ENCODE results near the gene S100A11.

The S100A11 gene

GRCh38 chr1:152039461-152039860, 2.7 kb upstream of the S100A11 start:
- no peak for DNase-seq (ENCODE audit: low read depth in 2 of 2)

GRCh38 chr1:152038871-152039270, 2.1 kb upstream of the S100A11 start:
- DNase-seq (ENCODE audit: low read depth in 2 of 2) = no peak

- no peak for DNase-seq (ENCODE audit: low read depth in 2 of 2)
Measured at GRCh38 chr1:152035539-152036266, 1.1 kb downstream of the S100A11 start.

- peak; percentile 36 to 58 for DNase-seq (ENCODE audit: low read depth in 2 of 2)
Measured at GRCh38 chr1:152034654-152035538, 1.9 kb downstream of the S100A11 start.

GRCh38 chr1:152034324-152034653, 2.5 kb downstream of the S100A11 start:
- no peak for DNase-seq (ENCODE audit: low read depth in 2 of 2)

- no peak for DNase-seq (ENCODE audit: low read depth in 2 of 2)
Measured at GRCh38 chr1:152029929-152030211, 6.9 kb downstream of the S100A11 start.

- DNase-seq (ENCODE audit: low read depth in 2 of 2) = peak in 1 of 2 donors; percentile 12
Measured at GRCh38 chr1:152029144-152029928, 7.5 kb downstream of the S100A11 start.

GRCh38 chr1:152026895-152027294, 9.9 kb downstream of the S100A11 start:
- no peak for DNase-seq (ENCODE audit: low read depth in 2 of 2)

GRCh38 chr1:152024223-152024622, 12.6 kb downstream of the S100A11 start:
- no peak for DNase-seq (ENCODE audit: low read depth in 2 of 2)

- no peak for DNase-seq (ENCODE audit: low read depth in 2 of 2)
Measured at GRCh38 chr1:152023221-152023620, 13.6 kb downstream of the S100A11 start.

- no peak for DNase-seq (ENCODE audit: low read depth in 2 of 2)
Measured at GRCh38 chr1:152022474-152022873, 14.3 kb downstream of the S100A11 start.

GRCh38 chr1:152021569-152021968, 15.2 kb downstream of the S100A11 start:
- DNase-seq (ENCODE audit: low read depth in 2 of 2) = no peak

GRCh38 chr1:152020849-152021248, 16.0 kb downstream of the S100A11 start:
- no peak for DNase-seq (ENCODE audit: low read depth in 2 of 2)

- DNase-seq (ENCODE audit: low read depth in 2 of 2) = peak in 1 of 2 donors; percentile 19
Measured at GRCh38 chr1:152018537-152018936, 18.3 kb downstream of the S100A11 start.

- no peak for DNase-seq (ENCODE audit: low read depth in 2 of 2)
Measured at GRCh38 chr1:152015766-152016165, 21.0 kb downstream of the S100A11 start.

GRCh38 chr1:152014943-152015342, 21.9 kb downstream of the S100A11 start:
- no peak for DNase-seq (ENCODE audit: low read depth in 2 of 2)

GRCh38 chr1:152013664-152014237, 23.1 kb downstream of the S100A11 start:
- peak in 1 of 2 donors; percentile 14 for DNase-seq (ENCODE audit: low read depth in 2 of 2)

GRCh38 chr1:152009691-152010090, 27.1 kb downstream of the S100A11 start:
- DNase-seq (ENCODE audit: low read depth in 2 of 2) = no peak

- DNase-seq (ENCODE audit: low read depth in 2 of 2) = no peak
Measured at GRCh38 chr1:152007047-152007446, 29.8 kb downstream of the S100A11 start.

GRCh38 chr1:152005360-152005912, 31.4 kb downstream of the S100A11 start:
- no peak for DNase-seq (ENCODE audit: low read depth in 2 of 2)

- no peak for DNase-seq (ENCODE audit: low read depth in 2 of 2)
Measured at GRCh38 chr1:152003846-152004442, 32.9 kb downstream of the S100A11 start.

Measured in stimulated activated CD8-positive, alpha-beta memory T cell treated with anti-CD3 and anti-CD28 coated beads, Interleukin-2, amount 100 ng/mL, for 48 hours (primary cell).